ENCODE data around the gene PXMP4. TPM values are rescaled to one million over a fixed set of nuclear protein-coding genes. Genes with fewer than 3 reads are reported as not detected.

The PXMP4 gene
- total and polyA plus RNA-seq, 9 of the 15 experiments (the other 6 are each of a cell fraction or from before 2014, with no cell fraction given), result 4.8 to 29.1 (median 6.8) TPM

- peak overlapping the region; percentile 59; the same call in 1 of the 2 replicates for H2AFZ ChIP-seq (ENCODE audit: low read depth, low read length)
- DNase-seq (ENCODE audit: extremely low read depth in 1 of 4, low spot score in 3 of 4) (peak; percentile 87 to 93 (median 90)), ATAC-seq (peak; percentile 78), FAIRE-seq (peak; percentile 19)
- no peaks in the 10 kb centered on the region for H3K9me1 ChIP-seq (ENCODE audit: control insufficient read depth, insufficient read depth, low read length)
- H3K79me2 ChIP-seq (ENCODE audit: control insufficient read depth, insufficient read depth, low read length), result peaks cover 35% of the 10 kb centered on the region
- BruUV-seq (replicated peaks), result TSS peak; percentile 64
- H3K9me3 ChIP-seq (replicated peaks; ENCODE audit: control insufficient read depth, insufficient read depth, low read depth, low read length), result no peaks in the 10 kb centered on the region
- H3K36me3 ChIP-seq (ENCODE audit: control insufficient read depth, insufficient read depth, low read length), result peaks cover 13% of the 10 kb centered on the region; the same call in 1 of the 3 replicates
- H3K27ac ChIP-seq (ENCODE audit: extremely low read depth, low read depth, low read length), result peak overlapping the region; percentile 76
- WGBS (ENCODE audit: insufficient coverage, low coverage, missing lambda C conversion rate), result 2% methylated on average over 48 of the region's 53 CpGs
- POLR2A ChIA-PET, result interaction anchor here (0.6 to 2.5 kb wide), 10 partner anchors 10 to 196 kb away, joined by 3 to 17 read pairs (median 4); partner anchors contain the start of genes ACTL10, CBFA2T2 and NECAB3
- H3K4me3 ChIP-seq, result peak overlapping the region; percentile 65
- in situ Hi-C loops (cut with MboI) (no loop called here), intact Hi-C loops (cut with micrococcal nuclease) (loop anchor here (5.0 kb wide), 2 partner anchors 47 to 127 kb away; partner anchors contain the start of genes CHMP4B and ZNF341)
- peak overlapping the region; percentile 94 for H3K4me2 ChIP-seq (ENCODE audit: insufficient read depth, low read length)
- H3K4me1 ChIP-seq (replicated peaks in 1 of 2; ENCODE audit: control insufficient read depth in 2 of 2, insufficient read depth in 2 of 2, low read length in 2 of 2), result peaks cover 40 to 57% of the 10 kb centered on the region in 2 experiments
- peak overlapping the region; percentile 75 to 95 for H3K9ac ChIP-seq (ENCODE audit: insufficient read depth in 1 of 2, low read depth in 2 of 2, low read length in 2 of 2)
- H4K20me1 ChIP-seq (replicated peaks; ENCODE audit: control insufficient read depth, insufficient read depth, low read length), result peaks cover 25% of the 10 kb centered on the region; the same call in 1 of the 2 replicates
- no peaks in the 10 kb centered on the region for H3K27me3 ChIP-seq (ENCODE audit: control insufficient read depth in 2 of 2, insufficient read depth in 2 of 2, low read length in 2 of 2)
- CTCF ChIA-PET (ENCODE audit: low intra/inter-chr PET ratio), result interaction anchor here (0.9 kb wide), 1 partner anchor 47 kb away, joined by 4 read pairs; the partner anchor contains the start of gene ZNF341
- TF ChIP-seq SMARCE1 (IDR thresholded peaks at IDR 0.05) (no peak), NR2C2 (CRISPR knock-in tag; IDR thresholded peaks at IDR 0.05) (no peak), NR2C2 (tag; IDR thresholded peaks at IDR 0.05) (no peak), NFE2L1 (tag; IDR thresholded peaks at IDR 0.05; ENCODE audit: borderline replicate concordance, low read depth) (no peak), EZH2 (IDR thresholded peaks at IDR 0.05; ENCODE audit: borderline replicate concordance, low read depth, low read length) (no peak), PTRF (tag; IDR thresholded peaks at IDR 0.05) (no peak), ZSCAN32 (CRISPR knock-in tag; IDR thresholded peaks at IDR 0.05) (no peak), HCFC1 (IDR thresholded peaks at IDR 0.05; ENCODE audit: low read depth, low read length) (no peak), FOXP1 (CRISPR knock-in tag; IDR thresholded peaks at IDR 0.05) (no peak), ETV6 (IDR thresholded peaks at IDR 0.05; ENCODE audit: borderline replicate concordance in 1 of 2, low read depth in 2 of 2, low read length in 1 of 2) (no peak), ETV6 (CRISPR knock-in tag; IDR thresholded peaks at IDR 0.05; ENCODE audit: borderline replicate concordance) (no peak), PHB2 (IDR thresholded peaks at IDR 0.05; ENCODE audit: low read depth) (no peak), TCF7 (IDR thresholded peaks at IDR 0.05; ENCODE audit: borderline replicate concordance) (no peak), ZNF766 (CRISPR knock-in tag; conservative IDR thresholded peaks at IDR 0.05) (no peak), SRSF3 (IDR thresholded peaks at IDR 0.05; ENCODE audit: insufficient read depth, low read length) (no peak), ZNF740 (CRISPR knock-in tag; IDR thresholded peaks at IDR 0.05) (0 out of 2 replicates have a peak, but pooled peaks have one; percentile 27), ZNF740 (tag; IDR thresholded peaks at IDR 0.05) (no peak), CREB1 (IDR thresholded peaks at IDR 0.05) (no peak), CREB1 (CRISPR knock-in tag; IDR thresholded peaks at IDR 0.05) (no peak), HES1 (IDR thresholded peaks at IDR 0.05; ENCODE audit: low read depth) (no peak), ZNF124 (CRISPR knock-in tag; IDR thresholded peaks at IDR 0.05) (no peak)
Measured at GRCh38 chr20:33685328-33686099, 34.6 kb downstream of the PXMP4 start.
